ENCODE data around the gene RNF17.
A peak's percentile ranks its signal among the peaks of the same experiment; 100 is the strongest.
"Not testable (repeated sequence)": the region's sequence is repeated elsewhere in the genome, so short reads cannot be mapped to it uniquely, and the experiment has no call there.

RNF17 gene

GRCh38 chr13:24719139-24719538, 44.8 kb upstream of the RNF17 start:
- Histone ChIP-seq H3K27me3 (peaks cover 0 to 3% of the 10 kb centered on the region in 2 donors), H3K27ac (no peak overlapping the region), H3K4me1 (no peaks in the 10 kb centered on the region), H3K4me3 (no peak overlapping the region), H3K36me3 (no peaks in the 10 kb centered on the region), H3K9me3 (no peaks in the 10 kb centered on the region)
- DNase-seq, result no peak
- no peak for TF ChIP-seq CTCF (IDR thresholded peaks at IDR 0.05)
- intact Hi-C loops (cut with DNase I; ENCODE audit: low total_unique reads), result no loop called here

GRCh38 chr13:24723206-24723605, 40.8 kb upstream of the RNF17 start:
- Histone ChIP-seq H3K4me3 (no peak overlapping the region), H3K27ac (no peak overlapping the region), H3K27me3 (peaks cover 0 to 4% of the 10 kb centered on the region in 2 donors), H3K9me3 (no peaks in the 10 kb centered on the region), H3K4me1 (peaks cover 0 to 11% (median 0%) of the 10 kb centered on the region in 4 donors), H3K36me3 (no peaks in the 10 kb centered on the region)
- intact Hi-C loops (cut with DNase I; ENCODE audit: low total_unique reads), result no loop called here
- DNase-seq, result no peak
- TF ChIP-seq CTCF (IDR thresholded peaks at IDR 0.05), result no peak

GRCh38 chr13:24724714-24725113, 39.3 kb upstream of the RNF17 start:
- peaks cover 0 to 4% of the 10 kb centered on the region in 2 donors for H3K27me3 ChIP-seq
- H3K27ac ChIP-seq, result no peak overlapping the region
- H3K36me3 ChIP-seq, result no peaks in the 10 kb centered on the region
- DNase-seq, result no peak
- H3K9me3 ChIP-seq, result no peaks in the 10 kb centered on the region
- H3K4me1 ChIP-seq, result peaks cover 0 to 11% (median 0%) of the 10 kb centered on the region in 4 donors
- H3K4me3 ChIP-seq, result no peak overlapping the region
- intact Hi-C loops (cut with DNase I; ENCODE audit: low total_unique reads), result loop anchor here (5.0 kb wide), 2 partner anchors 42 to 152 kb away; partner anchors contain the start of gene ATP12A
- TF ChIP-seq CTCF (IDR thresholded peaks at IDR 0.05), result no peak

GRCh38 chr13:24725379-24725778, 38.6 kb upstream of the RNF17 start:
- TF ChIP-seq CTCF (IDR thresholded peaks at IDR 0.05), result no peak
- H3K4me1 ChIP-seq, result peaks cover 0 to 11% (median 0%) of the 10 kb centered on the region in 4 donors
- intact Hi-C loops (cut with DNase I; ENCODE audit: low total_unique reads), result loop anchor here (5.0 kb wide), 2 partner anchors 43 to 153 kb away; partner anchors contain the start of gene ATP12A
- no peak overlapping the region for H3K27ac ChIP-seq
- H3K36me3 ChIP-seq, result no peaks in the 10 kb centered on the region
- H3K9me3 ChIP-seq, result no peaks in the 10 kb centered on the region
- DNase-seq, result no peak
- no peak overlapping the region for H3K4me3 ChIP-seq
- peaks cover 0 to 4% of the 10 kb centered on the region in 2 donors for H3K27me3 ChIP-seq

GRCh38 chr13:24727731-24728601, 36.0 kb upstream of the RNF17 start:
- no peak overlapping the region for H3K4me3 ChIP-seq
- H3K4me1 ChIP-seq, result peaks cover 0 to 11% (median 0%) of the 10 kb centered on the region in 4 donors
- TF ChIP-seq CTCF (IDR thresholded peaks at IDR 0.05), result peak; percentile 68 to 79
- no peaks in the 10 kb centered on the region for H3K36me3 ChIP-seq
- no peaks in the 10 kb centered on the region for H3K9me3 ChIP-seq
- no peak overlapping the region for H3K27ac ChIP-seq
- peaks cover 0 to 4% of the 10 kb centered on the region in 2 donors for H3K27me3 ChIP-seq
- intact Hi-C loops (cut with DNase I; ENCODE audit: low total_unique reads), result loop anchor here (5.0 kb wide), 2 partner anchors 46 to 156 kb away; partner anchors contain the start of gene ATP12A
- peak; percentile 70 to 76 for DNase-seq

- H3K9me3 ChIP-seq; H3K4me3 ChIP-seq; DNase-seq; H3K27me3 ChIP-seq; H3K4me1 ChIP-seq; H3K27ac ChIP-seq; H3K36me3 ChIP-seq; intact Hi-C loops (cut with DNase I; ENCODE audit: low total_unique reads): not testable (repeated sequence)
Measured at GRCh38 chr13:24730873-24731567, 32.9 kb upstream of the RNF17 start.
